B cell (primary cell): Measurements from ENCODE around the gene ESR1. TPM values are rescaled to one million over a fixed set of nuclear protein-coding genes. Genes with fewer than 3 reads are reported as not detected.

Experiments used
- ATAC-seq: fragments of 200-7000 bp; cut with Tn5 transposase; one replicate; pipeline ENCODE4 v1.10.0; 2021; ENCODE audit warnings: low read depth, mild to moderate bottlenecking, moderate number of reproducible peaks, moderate library complexity
- CTCF ChIA-PET: fragments of 350-600 bp; sonication (Branson Sonifier 250); formaldehyde crosslinking; loops from one replicate; lab custom pipeline; 2021; ENCODE audit warnings: antibody characterized with exemption, inconsistent platforms; lab: Charles Lee
- POLR2A ChIA-PET: fragments of 350-600 bp; sonication (Branson Sonifier 250); formaldehyde crosslinking; loops from one replicate; lab custom pipeline; 2021; ENCODE audit warnings: antibody characterized with exemption; lab: Charles Lee
- DNase-seq: peaks from one replicate; pipeline ENCODE4 v3.0.0; 2013
- H2AFZ ChIP-seq: 2 replicates; pipeline ENCODE4 v1.6.1; 2012; ENCODE audit warnings: mild to moderate bottlenecking, low read depth, low read length; ENCODE audit not compliant: insufficient read depth, poor library complexity, severe bottlenecking
- H3K27ac ChIP-seq, 2 donors: 1 replicate in 1 of 2; 2 replicates in 1 of 2; pipeline ENCODE4 v1.5.1; 2012 to 2013; ENCODE audit warnings: low read length in 2 of 2, mild to moderate bottlenecking in 2 of 2, moderate library complexity in 1 of 2
- H3K27me3 ChIP-seq, 4 experiments: fragments of 200-600 bp in 1 of 4; sonication (generic) in 1 of 4; replicated peaks in 1 of 4; 1 replicate in 2 of 4; 2 replicates in 2 of 4; pipeline versions ENCODE4 v1.6.1 to v1.7.0; 2013 to 2016; ENCODE audit warnings: low read length in 3 of 4, mild to moderate bottlenecking in 2 of 4, mixed read lengths in 1 of 4, moderate library complexity in 1 of 4; ENCODE audit not compliant: insufficient read depth in 4 of 4, control insufficient read depth in 3 of 4; ENCODE audit errors: control extremely low read depth in 1 of 4
- H3K36me3 ChIP-seq, 2 experiments: replicated peaks in 1 of 2; 1 replicate in 1 of 2; 2 replicates in 1 of 2; pipeline versions ENCODE4 v1.6.1 to v1.7.1; 2013; ENCODE audit warnings: low read length in 1 of 2; ENCODE audit not compliant: insufficient read depth in 2 of 2, control insufficient read depth in 1 of 2; ENCODE audit errors: control extremely low read depth in 1 of 2, extremely low read depth in 1 of 2
- H3K4me1 ChIP-seq, 2 donors: fragments of 200-600 bp in 1 of 2; sonication (generic) in 1 of 2; 1 replicate in 1 of 2; 2 replicates in 1 of 2; pipeline versions ENCODE4 v1.5.1 to v1.6.1; 2013 to 2017; ENCODE audit warnings: low read length in 2 of 2; ENCODE audit not compliant: control insufficient read depth in 2 of 2, insufficient read depth in 2 of 2
- H3K4me2 ChIP-seq: replicated peaks from 2 replicates; pipeline ENCODE3; 2012; ENCODE audit warnings: mild to moderate bottlenecking, low read depth, low read length; ENCODE audit not compliant: poor library complexity, severe bottlenecking
- H3K4me3 ChIP-seq, 5 experiments: fragments of 200-600 bp in 1 of 5; sonication (generic) in 1 of 5; 1 replicate in 3 of 5; 2 replicates in 2 of 5; pipeline versions ENCODE4 v1.5.1 to v1.7.0; 2011 to 2016; ENCODE audit warnings: low read length in 4 of 5, mild to moderate bottlenecking in 4 of 5, low read depth in 2 of 5, control low read depth in 1 of 5, moderate library complexity in 1 of 5; ENCODE audit not compliant: insufficient read depth in 1 of 5; ENCODE audit errors: control extremely low read depth in 1 of 5, extremely low read depth in 1 of 5
- H3K79me2 ChIP-seq: fragments of 200-600 bp; sonication (generic); one replicate; pipeline ENCODE4 v1.6.0; 2016; ENCODE audit warnings: low read length; ENCODE audit not compliant: control insufficient read depth, insufficient read depth
- H3K9ac ChIP-seq: fragments of 200-600 bp; sonication (generic); 2 replicates; pipeline ENCODE4 v1.6.1; 2017; ENCODE audit warnings: mild to moderate bottlenecking, low read length, moderate library complexity
- H3K9me3 ChIP-seq, 3 donors: one replicate each; pipeline versions ENCODE4 v1.6.1 to v1.7.1; 2013; ENCODE audit warnings: low read length in 2 of 3; ENCODE audit not compliant: control insufficient read depth in 2 of 3, insufficient read depth in 1 of 3; ENCODE audit errors: control extremely low read depth in 1 of 3
- H4K20me1 ChIP-seq: 2 replicates; pipeline ENCODE4 v1.6.0; 2012; ENCODE audit warnings: mild to moderate bottlenecking, low read length; ENCODE audit not compliant: insufficient read depth, control insufficient read depth, poor library complexity, severe bottlenecking
- H3K27ac Mint-ChIP-seq: one replicate; pipeline ENCODE4 v1.8.0; 2021; ENCODE audit warnings: mixed read lengths
- H3K27me3 Mint-ChIP-seq: one replicate; pipeline ENCODE4 v1.8.0; 2021; ENCODE audit warnings: mixed read lengths
- H3K4me1 Mint-ChIP-seq: one replicate; pipeline ENCODE4 v1.8.0; 2021; ENCODE audit warnings: mixed read lengths
- H3K4me3 Mint-ChIP-seq: one replicate; pipeline ENCODE4 v1.8.0; 2021; ENCODE audit warnings: mixed read lengths
- H3K9me3 Mint-ChIP-seq: one replicate; pipeline ENCODE4 v1.8.0; 2022; ENCODE audit warnings: mixed read lengths; ENCODE audit not compliant: insufficient read depth
- CTCF ChIP-seq: fragments of 200-600 bp; IDR thresholded peaks from one replicate; pipeline ENCODE4 v1.8.0; 2022; ENCODE audit warnings: antibody characterized with exemption, mild to moderate bottlenecking
- EZH2 ChIP-seq: IDR thresholded peaks from 2 replicates; pipeline ENCODE4 v1.6.1; 2012; ENCODE audit warnings: borderline replicate concordance, low read depth, mild to moderate bottlenecking, moderate library complexity, low read length; ENCODE audit not compliant: insufficient read depth, poor library complexity, severe bottlenecking
- WGBS: methylation state at CpG from one replicate; pipeline ENCODE4 v1.1.5; 2013; ENCODE audit warnings: missing lambda C conversion rate; ENCODE audit not compliant: insufficient coverage; 5-methylcytosine and 5-hydroxymethylcytosine counted together
- intact Hi-C: fragments of 100-400 bp; cut with micrococcal nuclease; formaldehyde crosslinking; loops from one replicate; pipeline ENCODE4 v1.10.0; 2022
- polyA plus RNA-seq: library from polyadenylated mRNA; depleted of rRNA; stranded (reverse); fragments of >200 nt; gene quantifications from 2 replicates; pipeline ENCODE4 v1.2.3, GENCODE V29; 2012
- total RNA-seq, 2 donors: library from RNA; stranded (reverse); fragments of 120-200 nt in 1 of 2; gene quantifications; 1 replicate in 1 of 2; 2 replicates in 1 of 2; pipeline versions ENCODE4 v1.2.3 to v1.2.4, GENCODE V29; 2013 to 2022

ESR1 gene
- total and polyA plus RNA-seq, 2 donors (not counting 1 experiment from before 2014, with no cell fraction given) = 0.46 to 5.9 TPM

GRCh38 chr6:152117156-152118133 lies 310.0 kb downstream of the ESR1 start:
- no peak for ATAC-seq
- POLR2A ChIA-PET = no interaction called here
- H4K20me1 ChIP-seq = no peaks in the 10 kb centered on the region
- CTCF ChIA-PET = interaction anchor here (1.0 kb wide), 1 partner anchor 427 kb away, joined by 3 read pairs; no protein-coding TSS in a partner anchor
- peaks cover 0 to 29% of the 10 kb centered on the region in 2 experiments for H3K36me3 ChIP-seq
- DNase-seq = no peak
- H3K27me3 ChIP-seq = no peaks in the 10 kb centered on the region
- no peaks in the 10 kb centered on the region for H3K9me3 ChIP-seq
- TF ChIP-seq CTCF (no peak), EZH2 (no peak)
- H3K4me1 ChIP-seq = no peaks in the 10 kb centered on the region
- no peak overlapping the region for H3K27ac ChIP-seq
- intact Hi-C loops = no loop called here
- 97% methylated on average over 3 of the region's 9 CpGs for WGBS
- H3K4me1 Mint-ChIP-seq = peaks cover 8% of the 10 kb centered on the region
- H3K79me2 ChIP-seq = no peaks in the 10 kb centered on the region
- H2AFZ ChIP-seq = no peak overlapping the region
- H3K9me3 Mint-ChIP-seq = peaks cover 5% of the 10 kb centered on the region
- H3K4me3 ChIP-seq = no peak overlapping the region
- H3K27ac Mint-ChIP-seq = peak overlapping the region; percentile 29
- H3K9ac ChIP-seq = no peak overlapping the region
- no peak overlapping the region for H3K4me2 ChIP-seq
- H3K4me3 Mint-ChIP-seq = no peak overlapping the region
- no peaks in the 10 kb centered on the region for H3K27me3 Mint-ChIP-seq

- Mint-ChIP-seq H3K4me3 (no peak overlapping the region), H3K4me1 (peaks cover 8% of the 10 kb centered on the region), H3K9me3 (peaks cover 5% of the 10 kb centered on the region), H3K27me3 (no peaks in the 10 kb centered on the region), H3K27ac (peak overlapping the region; percentile 29)
- ATAC-seq = no peak
- TF ChIP-seq EZH2 (no peak), CTCF (no peak)
- intact Hi-C loops = no loop called here
- Histone ChIP-seq H3K9ac (no peak overlapping the region), H3K9me3 (no peaks in the 10 kb centered on the region), H3K4me1 (no peaks in the 10 kb centered on the region), H3K36me3 (peaks cover 0 to 37% of the 10 kb centered on the region in 2 experiments), H2AFZ (no peak overlapping the region), H3K27ac (no peak overlapping the region), H3K4me3 (no peak overlapping the region), H3K27me3 (no peaks in the 10 kb centered on the region), H3K4me2 (no peak overlapping the region), H4K20me1 (no peaks in the 10 kb centered on the region), H3K79me2 (no peaks in the 10 kb centered on the region)
- POLR2A ChIA-PET = no interaction called here
- WGBS = no CpG with 5 or more reads among the region's 3 CpGs
- no peak for DNase-seq
- CTCF ChIA-PET = no interaction called here
Measured at GRCh38 chr6:152118224-152118623, 310.7 kb downstream of the ESR1 start.
